ENCODE results near the gene CROCC2. TPM values are rescaled to one million over a fixed set of nuclear protein-coding genes. Genes with fewer than 3 reads are reported as not detected.

The CROCC2 gene
- total and polyA plus RNA-seq, 2 of the 13 experiments (the other 11 are each of a cell fraction or from before 2014, with no cell fraction given): not detected

- no peaks in the 10 kb centered on the region for H3K79me2 ChIP-seq (ENCODE audit: insufficient read depth, low read length)
- no peak overlapping the region for H2AFZ ChIP-seq (ENCODE audit: low read length)
- no peaks in the 10 kb centered on the region for H3K4me1 ChIP-seq (ENCODE audit: insufficient read depth, low read length)
- H3K27me3 ChIP-seq (ENCODE audit: control insufficient read depth in 1 of 2, insufficient read depth in 2 of 2, low read length in 2 of 2): peaks cover 1 to 65% of the 10 kb centered on the region in 2 experiments; a peak in 4 of 5 replicates
- no peaks in the 10 kb centered on the region for H3K9me3 ChIP-seq (ENCODE audit: low read length)
- DNase-seq (ENCODE audit: low spot score) (no peak), ATAC-seq (no peak), FAIRE-seq (no peak)
- H3K4me3 ChIP-seq (replicated peaks in 1 of 3; ENCODE audit: insufficient read depth in 1 of 3, low read depth in 2 of 3, low read length in 3 of 3): no peak overlapping the region
- no peak for TF ChIP-seq ADNP (CRISPR knock-in tag; IDR thresholded peaks at IDR 0.05)
- no peak for TF ChIP-seq MYPOP (CRISPR knock-in tag; IDR thresholded peaks at IDR 0.05)
- no peak for TF ChIP-seq ZBTB7B (CRISPR knock-in tag; IDR thresholded peaks at IDR 0.05)
- no peak for TF ChIP-seq GABPA (IDR thresholded peaks at IDR 0.05; ENCODE audit: low read depth, low read length)
- TF ChIP-seq GABPA (CRISPR knock-in tag; IDR thresholded peaks at IDR 0.05; ENCODE audit: low read depth): no peak
- TF ChIP-seq RNF2 (conservative IDR thresholded peaks at IDR 0.05; ENCODE audit: low read depth): no peak
- TF ChIP-seq ATF5 (CRISPR knock-in tag; IDR thresholded peaks at IDR 0.05; ENCODE audit: low read depth): no peak
- TF ChIP-seq ZNF232 (CRISPR knock-in tag; IDR thresholded peaks at IDR 0.05; ENCODE audit: borderline replicate concordance): no peak
- TF ChIP-seq ZNF607 (CRISPR knock-in tag; IDR thresholded peaks at IDR 0.05; ENCODE audit: borderline replicate concordance): no peak
- TF ChIP-seq ZNF784 (CRISPR knock-in tag; IDR thresholded peaks at IDR 0.05; ENCODE audit: borderline replicate concordance): no peak
- no peak for TF ChIP-seq BATF2 (CRISPR knock-in tag; IDR thresholded peaks at IDR 0.05)
- TF ChIP-seq ZNF513 (CRISPR knock-in tag; conservative IDR thresholded peaks at IDR 0.05): no peak
- no peak for TF ChIP-seq ZNF430 (CRISPR knock-in tag; IDR thresholded peaks at IDR 0.05)
- no peak for TF ChIP-seq NFE2 (CRISPR knock-in tag; IDR thresholded peaks at IDR 0.05)
- TF ChIP-seq SMAD9 (CRISPR knock-in tag; IDR thresholded peaks at IDR 0.05): no peak
- TF ChIP-seq BCL3 (CRISPR knock-in tag; IDR thresholded peaks at IDR 0.05): no peak
- no peak for TF ChIP-seq TEAD3 (CRISPR knock-in tag; optimal IDR thresholded peaks at IDR 0.05; ENCODE audit: borderline replicate concordance)
- no peak for TF ChIP-seq SP4 (CRISPR knock-in tag; IDR thresholded peaks at IDR 0.05)
- TF ChIP-seq PHF21A (CRISPR knock-in tag; IDR thresholded peaks at IDR 0.05): no peak
- ChIA-PET CTCF (ENCODE audit: low intra/inter-chr PET ratio, low total read pairs) (no interaction called here), POLR2A (no interaction called here)
- intact Hi-C loops (cut with micrococcal nuclease; ENCODE audit: unreplicated experiment): no loop called here
- WGBS (ENCODE audit: low lambda C conversion rate): 57% methylated on average over 20 of the region's 23 CpGs
- no peaks in the 10 kb centered on the region for H4K20me1 ChIP-seq (ENCODE audit: insufficient read depth, low read length)
- in situ Hi-C loops (cut with HindIII; ENCODE audit: extremely low pct_ligation_motif_present, low pct_unique_long_range_greater_than_20kb): no loop called here
- no TSS peak for BruUV-seq (replicated peaks)
- no peak overlapping the region for H3K4me2 ChIP-seq (ENCODE audit: low read depth, low read length)
- H3K9ac ChIP-seq (ENCODE audit: insufficient read depth, low read depth, low read length): no peak overlapping the region
- no peaks in the 10 kb centered on the region for H3K36me3 ChIP-seq (replicated peaks in 1 of 2; ENCODE audit: control insufficient read depth in 1 of 2, insufficient read depth in 2 of 2, low read length in 2 of 2)
- H3K27ac ChIP-seq (ENCODE audit: extremely low read length, insufficient read depth, low read length): no peak overlapping the region
These were observed 43.0 kb downstream of the CROCC2 start for GRCh38 chr2:240948905-240949790.

Measured in HepG2 (cell line).